Gastrocnemius medialis (tissue), 4 donors: ENCODE data around the gene POLL.

Experiments
- CTCF ChIP-seq, 5 experiments: fragments of 450-650 bp in 3 of 5; fragments of 200-600 bp in 2 of 5; sonication (generic) in 2 of 5; IDR thresholded peaks in 4 of 5; conservative IDR thresholded peaks in 1 of 5; 1 replicate in 4 of 5; 2 replicates in 1 of 5; pipeline ENCODE4 v1.5.1; 2016 to 2019; ENCODE audit warnings: antibody characterized with exemption in 5 of 5, mild to moderate bottlenecking in 3 of 5, moderate library complexity in 3 of 5
- POLR2A ChIP-seq, 2 donors: fragments of 450-650 bp; IDR thresholded peaks; one replicate each; pipeline ENCODE4 v1.6.1; 2017; ENCODE audit warnings: antibody characterized with exemption in 2 of 2, mild to moderate bottlenecking in 2 of 2, moderate library complexity in 2 of 2

- TF ChIP-seq CTCF (IDR thresholded peaks at IDR 0.05 in 4 of 5, conservative IDR thresholded peaks at IDR 0.05 in 1 of 5): no peak
- TF ChIP-seq POLR2A (IDR thresholded peaks at IDR 0.05): no peak
These were observed 13.0 kb downstream of the POLL start for GRCh38 chr10:101575091-101575490.
